Panc1 (cell line): ENCODE data around the gene NTRK2. TPM values are rescaled to one million over a fixed set of nuclear protein-coding genes. Genes with fewer than 3 reads are reported as not detected.

ENCODE experiments used
- ATAC-seq: fragments of 200-7000 bp; cut with Tn5 transposase; 2 replicates; pipeline ENCODE4 v1.9.1; 2020; ENCODE audit warnings: mild to moderate bottlenecking, moderate library complexity
- BruUV-seq: library from RNA; stranded (reverse); fragments of 400-500 nt; replicated peaks from 2 replicates; lab custom pipeline; 2021; lab: Mats Ljungman, UMichigan
- CTCF ChIA-PET: fragments of 300-600 bp; sonication (Branson Sonifier 250); formaldehyde crosslinking; loops from one replicate; lab custom pipeline; 2022; ENCODE audit warnings: antibody characterized with exemption; lab: Charles Lee
- POLR2A ChIA-PET: fragments of 300-600 bp; sonication (Branson Sonifier 250); formaldehyde crosslinking; loops from one replicate; lab custom pipeline; 2022; ENCODE audit warnings: antibody characterized with exemption; lab: Charles Lee
- DNase-seq: peaks from one replicate; pipeline ENCODE4 v3.0.0-alpha.2; 2010; ENCODE audit warnings: low read depth, low spot score
- H3K27ac ChIP-seq: 2 replicates; pipeline ENCODE4 v1.5.1; 2011; ENCODE audit warnings: mild to moderate bottlenecking, low read length, inconsistent platforms
- H3K27me3 ChIP-seq: fragments of 200-500 bp; sonication (Bioruptor generic); 2 replicates; pipeline ENCODE4 v1.6.0; 2014; ENCODE audit warnings: low read length, inconsistent platforms; ENCODE audit not compliant: control insufficient read depth, insufficient read depth
- H3K36me3 ChIP-seq: fragments of 200-500 bp; sonication (Bioruptor generic); 2 replicates; pipeline ENCODE4 v1.5.1; 2014; ENCODE audit warnings: inconsistent platforms, mild to moderate bottlenecking, low read length, moderate library complexity; ENCODE audit not compliant: control insufficient read depth, insufficient read depth
- H3K4me1 ChIP-seq: 2 replicates; pipeline ENCODE4 v1.5.1; 2011; ENCODE audit warnings: inconsistent platforms, mild to moderate bottlenecking, low read length, moderate library complexity; ENCODE audit not compliant: control insufficient read depth, insufficient read depth
- H3K4me3 ChIP-seq, 2 experiments: 2 replicates each; pipeline ENCODE4 v1.5.1; 2011 to 2012; ENCODE audit warnings: low read depth in 2 of 2, low read length in 2 of 2, mild to moderate bottlenecking in 2 of 2, inconsistent platforms in 1 of 2, moderate library complexity in 1 of 2
- H3K9me3 ChIP-seq: fragments of 200-500 bp; sonication (Bioruptor generic); 2 replicates; pipeline ENCODE4 v1.5.1; 2014; ENCODE audit warnings: low read depth, mild to moderate bottlenecking, inconsistent platforms, low read length, moderate library complexity; ENCODE audit not compliant: control insufficient read depth, insufficient read depth
- CTCF ChIP-seq: fragments of 450-650 bp; IDR thresholded peaks from 2 replicates; pipeline ENCODE4 v1.5.1; 2017; ENCODE audit warnings: mild to moderate bottlenecking
- POLR2AphosphoS5 ChIP-seq: IDR thresholded peaks from 2 replicates; pipeline ENCODE4 v1.6.1; 2012; ENCODE audit warnings: mild to moderate bottlenecking, low read depth, low read length, moderate library complexity
- REST ChIP-seq, 2 experiments: IDR thresholded peaks; 2 replicates each; pipeline ENCODE4 v1.6.1; 2011 to 2012; ENCODE audit warnings: low read depth in 2 of 2, control low read depth in 1 of 2, low read length in 1 of 2, mild to moderate bottlenecking in 1 of 2, moderate library complexity in 1 of 2; ENCODE audit not compliant: insufficient read depth in 1 of 2
- SIN3A ChIP-seq: IDR thresholded peaks from 2 replicates; pipeline ENCODE4 v1.6.1; 2012; ENCODE audit warnings: low read depth, mild to moderate bottlenecking, low read length, moderate library complexity, borderline replicate concordance; ENCODE audit not compliant: insufficient read depth
- TCF7L2 ChIP-seq: IDR thresholded peaks from 2 replicates; pipeline ENCODE4 v1.6.1; 2011; ENCODE audit warnings: mild to moderate bottlenecking, low read depth, low read length, inconsistent platforms
- in situ Hi-C: cut with HindIII; loops from 2 replicates; pipeline ENCODE4 v1.10.0; 2016; ENCODE audit warnings: low sequenced_read_pairs, low pct_unique_long_range_greater_than_20kb
- intact Hi-C: fragments of 100-400 bp; cut with micrococcal nuclease; formaldehyde crosslinking; loops from one replicate; pipeline ENCODE4 v1.10.0; 2022; ENCODE audit not compliant: unreplicated experiment
- total RNA-seq: library from RNA; stranded (reverse); gene quantifications from one replicate; pipeline ENCODE4 v1.2.1, GENCODE V29; 2021; ENCODE audit not compliant: unreplicated experiment

Gene NTRK2
- total RNA-seq, 1 experiment from 2014 or later: 0.23 TPM

GRCh38 chr9:84755380-84755779 is 85.9 kb downstream of the NTRK2 start:
- DNase-seq (no peak), ATAC-seq (no peak)
- no peaks in the 10 kb centered on the region for H3K36me3 ChIP-seq
- no peaks in the 10 kb centered on the region for H3K9me3 ChIP-seq
- no TSS peak for BruUV-seq
- H3K27ac ChIP-seq: no peak overlapping the region
- H3K4me1 ChIP-seq: no peaks in the 10 kb centered on the region
- TF ChIP-seq REST (IDR thresholded peaks at IDR 0.05; ENCODE audit: insufficient read depth in 1 of 2, low read depth in 2 of 2, low read length in 1 of 2) (no peak), POLR2AphosphoS5 (no peak), SIN3A (no peak), CTCF (no peak), TCF7L2 (no peak)
- POLR2A ChIA-PET: no interaction called here
- CTCF ChIA-PET: no interaction called here
- in situ Hi-C loops: no loop called here
- H3K4me3 ChIP-seq: no peak overlapping the region
- no peaks in the 10 kb centered on the region for H3K27me3 ChIP-seq
- intact Hi-C loops: no loop called here

- ATAC-seq (no peak), DNase-seq (no peak)
- intact Hi-C loops: no loop called here
- no peaks in the 10 kb centered on the region for H3K4me1 ChIP-seq
- H3K27ac ChIP-seq: no peak overlapping the region
- no peaks in the 10 kb centered on the region for H3K9me3 ChIP-seq
- TF ChIP-seq CTCF (no peak), SIN3A (no peak), TCF7L2 (no peak), REST (IDR thresholded peaks at IDR 0.05; ENCODE audit: insufficient read depth in 1 of 2, low read depth in 2 of 2, low read length in 1 of 2) (no peak), POLR2AphosphoS5 (no peak)
- no peaks in the 10 kb centered on the region for H3K36me3 ChIP-seq
- CTCF ChIA-PET: no interaction called here
- no TSS peak for BruUV-seq
- POLR2A ChIA-PET: no interaction called here
- H3K27me3 ChIP-seq: no peaks in the 10 kb centered on the region
- H3K4me3 ChIP-seq: no peak overlapping the region
- in situ Hi-C loops: no loop called here
Observed at GRCh38 chr9:84756171-84756570, 86.6 kb downstream of the NTRK2 start.
